GM19025 (cell line): ENCODE results near the gene PLCH2.

Experiments used
- ATAC-seq: cut with Tn5 transposase; IDR thresholded peaks from one replicate; pipeline ENCODE4 v1.9.1; 2021; ENCODE audit warnings: mild to moderate bottlenecking, low read depth, moderate library complexity; ENCODE audit not compliant: unreplicated experiment

The PLCH2 gene

GRCh38 chr1:2495026-2495425 lies 18.9 kb downstream of the PLCH2 start:
- no peak for ATAC-seq

GRCh38 chr1:2495546-2495945 lies 19.5 kb downstream of the PLCH2 start:
- no peak for ATAC-seq

GRCh38 chr1:2496087-2496622 lies 20.1 kb downstream of the PLCH2 start:
- ATAC-seq, result no peak

- no peak for ATAC-seq
Measured at GRCh38 chr1:2496746-2497145, 20.7 kb downstream of the PLCH2 start.

GRCh38 chr1:2497891-2498290 lies 21.8 kb downstream of the PLCH2 start:
- no peak for ATAC-seq

- ATAC-seq, result no peak
Measured at GRCh38 chr1:2498648-2499047, 22.6 kb downstream of the PLCH2 start.

- ATAC-seq, result no peak
Measured at GRCh38 chr1:2499260-2499659, 23.2 kb downstream of the PLCH2 start.

GRCh38 chr1:2499986-2500596 lies 24.0 kb downstream of the PLCH2 start:
- no peak for ATAC-seq

GRCh38 chr1:2501041-2501819 lies 25.1 kb downstream of the PLCH2 start:
- no peak for ATAC-seq

GRCh38 chr1:2501820-2502119 lies 25.7 kb downstream of the PLCH2 start:
- no peak for ATAC-seq

- ATAC-seq, result no peak
Measured at GRCh38 chr1:2502210-2502609, 26.1 kb downstream of the PLCH2 start.

- no peak for ATAC-seq
Measured at GRCh38 chr1:2502661-2503553, 26.8 kb downstream of the PLCH2 start.

GRCh38 chr1:2503554-2504224 lies 27.6 kb downstream of the PLCH2 start:
- no peak for ATAC-seq

- no peak for ATAC-seq
Measured at GRCh38 chr1:2504225-2504948, 28.3 kb downstream of the PLCH2 start.

GRCh38 chr1:2504949-2505272 lies 28.8 kb downstream of the PLCH2 start:
- no peak for ATAC-seq

GRCh38 chr1:2505461-2505994 lies 29.4 kb downstream of the PLCH2 start:
- no peak for ATAC-seq

GRCh38 chr1:2506007-2506860 lies 30.1 kb downstream of the PLCH2 start:
- no peak for ATAC-seq

GRCh38 chr1:2506901-2507565 lies 30.9 kb downstream of the PLCH2 start:
- no peak for ATAC-seq
